HEK293T (cell line): ENCODE results near the gene C17orf113.

Experiments used
- ARNT ChIP-seq: fragments of 450-650 bp; IDR thresholded peaks from 2 replicates; pipeline ENCODE4 v1.6.1; 2017; ENCODE audit warnings: mild to moderate bottlenecking
- SP1 ChIP-seq: fragments of 450-650 bp; IDR thresholded peaks from 2 replicates; pipeline ENCODE4 v1.6.1; 2017

GRCh38 chr17:42075789-42076188 lies 25.4 kb upstream of the C17orf113 start:
- TF ChIP-seq ARNT = no peak
- TF ChIP-seq SP1 = no peak
